Measurements from ENCODE around the gene ENOX1. TPM values are rescaled to one million over a fixed set of nuclear protein-coding genes. Genes with fewer than 3 reads are reported as not detected.

The ENOX1 gene
- polyA plus RNA-seq, 1 donor (not counting 4 experiments of a cell fraction or from before 2014, with no cell fraction given): 1.1 TPM

GRCh38 chr13:43558939-43559338 is 227.8 kb downstream of the ENOX1 start:
- no peak overlapping the region for H3K4me3 ChIP-seq (ENCODE audit: control insufficient read depth in 2 of 3, extremely low read depth in 1 of 3, insufficient read depth in 2 of 3, low read depth in 1 of 3, low read length in 3 of 3)
- no peaks in the 10 kb centered on the region for H3K9me3 ChIP-seq (ENCODE audit: control insufficient read depth, low read depth, low read length)
- no peak overlapping the region for H3K27ac ChIP-seq (ENCODE audit: control insufficient read depth, insufficient read depth, low read length)
- H3K4me1 ChIP-seq (ENCODE audit: control insufficient read depth, extremely low read depth, insufficient read depth, low read length): no peaks in the 10 kb centered on the region
- no peak overlapping the region for H3K9ac ChIP-seq (ENCODE audit: control insufficient read depth, extremely low read depth, insufficient read depth, low read length)
- no peak overlapping the region for H3K4me2 ChIP-seq (ENCODE audit: control insufficient read depth, extremely low read depth, insufficient read depth, low read depth, low read length)
- no peaks in the 10 kb centered on the region for H4K20me1 ChIP-seq (ENCODE audit: control insufficient read depth, extremely low read depth, insufficient read depth, low read length)
- no peak for DNase-seq (ENCODE audit: low read depth, low spot score)
- no peaks in the 10 kb centered on the region for H3K36me3 ChIP-seq (ENCODE audit: control insufficient read depth in 2 of 2, extremely low read depth in 1 of 2, insufficient read depth in 2 of 2, low read length in 2 of 2)
- H2AFZ ChIP-seq (ENCODE audit: control insufficient read depth, low read length): no peak overlapping the region
- no peak for TF ChIP-seq CTCF (optimal IDR thresholded peaks at IDR 0.05 in 1 of 3, IDR thresholded peaks at IDR 0.05 in 1 of 3, conservative IDR thresholded peaks at IDR 0.05 in 1 of 3; ENCODE audit: extremely low read depth in 1 of 3, insufficient read depth in 2 of 3, low read length in 3 of 3)
- dilution Hi-C loops (cut with MboI; ENCODE audit: extremely low pct_ligation_motif_present, low sequenced_read_pairs): no loop called here
- H3K79me2 ChIP-seq (ENCODE audit: control insufficient read depth, insufficient read depth, low read length): no peaks in the 10 kb centered on the region
- no peak for FAIRE-seq
- H3K9me1 ChIP-seq (ENCODE audit: control insufficient read depth, extremely low read depth, insufficient read depth, low read length): no peaks in the 10 kb centered on the region
- H3K27me3 ChIP-seq (ENCODE audit: control insufficient read depth, extremely low read depth, insufficient read depth, low read length): no peaks in the 10 kb centered on the region

GRCh38 chr13:43558326-43558725 is 228.4 kb downstream of the ENOX1 start:
- Histone ChIP-seq H3K4me2 (ENCODE audit: control insufficient read depth, extremely low read depth, insufficient read depth, low read depth, low read length) (no peak overlapping the region), H3K9ac (ENCODE audit: control insufficient read depth, extremely low read depth, insufficient read depth, low read length) (no peak overlapping the region), H3K9me1 (ENCODE audit: control insufficient read depth, extremely low read depth, insufficient read depth, low read length) (no peaks in the 10 kb centered on the region), H3K4me3 (ENCODE audit: control insufficient read depth in 2 of 3, extremely low read depth in 1 of 3, insufficient read depth in 2 of 3, low read depth in 1 of 3, low read length in 3 of 3) (no peak overlapping the region), H4K20me1 (ENCODE audit: control insufficient read depth, extremely low read depth, insufficient read depth, low read length) (no peaks in the 10 kb centered on the region), H2AFZ (ENCODE audit: control insufficient read depth, low read length) (no peak overlapping the region), H3K27ac (ENCODE audit: control insufficient read depth, insufficient read depth, low read length) (no peak overlapping the region), H3K27me3 (ENCODE audit: control insufficient read depth, extremely low read depth, insufficient read depth, low read length) (no peaks in the 10 kb centered on the region), H3K4me1 (ENCODE audit: control insufficient read depth, extremely low read depth, insufficient read depth, low read length) (no peaks in the 10 kb centered on the region), H3K9me3 (ENCODE audit: control insufficient read depth, low read depth, low read length) (no peaks in the 10 kb centered on the region), H3K79me2 (ENCODE audit: control insufficient read depth, insufficient read depth, low read length) (no peaks in the 10 kb centered on the region), H3K36me3 (ENCODE audit: control insufficient read depth in 2 of 2, extremely low read depth in 1 of 2, insufficient read depth in 2 of 2, low read length in 2 of 2) (no peaks in the 10 kb centered on the region)
- FAIRE-seq (no peak), DNase-seq (ENCODE audit: low read depth, low spot score) (no peak)
- dilution Hi-C loops (cut with MboI; ENCODE audit: extremely low pct_ligation_motif_present, low sequenced_read_pairs): no loop called here
- TF ChIP-seq CTCF (optimal IDR thresholded peaks at IDR 0.05 in 1 of 3, IDR thresholded peaks at IDR 0.05 in 1 of 3, conservative IDR thresholded peaks at IDR 0.05 in 1 of 3; ENCODE audit: extremely low read depth in 1 of 3, insufficient read depth in 2 of 3, low read length in 3 of 3) (no peak), EZH2 (IDR thresholded peaks at IDR 0.05; ENCODE audit: low read length) (no peak)

Measured in keratinocyte (primary cell).